D341Med (cell line): ENCODE results near the gene ADAMTS13.
A peak's percentile ranks its signal among the peaks of the same experiment; 100 is the strongest.

Experiments used
- DNase-seq: peaks from one replicate; pipeline ENCODE4 v3.0.0; 2012; ENCODE audit warnings: low spot score

ADAMTS13 gene

DNA sequence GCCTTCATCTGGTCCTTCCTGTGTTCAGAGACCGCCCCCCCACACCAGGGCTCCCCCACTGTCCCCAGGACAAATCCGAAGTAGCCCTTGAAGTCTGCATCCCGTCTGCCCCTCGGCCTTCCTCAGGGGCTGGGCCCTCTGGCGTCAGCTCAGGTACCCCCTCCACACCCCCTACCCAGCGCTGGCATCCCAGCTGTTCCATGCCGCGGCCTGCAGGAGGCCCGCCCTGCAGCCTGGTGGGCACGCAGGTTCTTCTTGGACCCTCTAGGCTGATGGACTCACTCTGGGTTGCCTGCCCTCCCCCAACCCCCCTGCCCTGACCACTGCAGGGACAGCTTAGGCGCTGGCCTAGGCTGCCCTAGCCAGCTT, 50.1 kb downstream of the ADAMTS13 start:
- DNase-seq, result no peak

DNA sequence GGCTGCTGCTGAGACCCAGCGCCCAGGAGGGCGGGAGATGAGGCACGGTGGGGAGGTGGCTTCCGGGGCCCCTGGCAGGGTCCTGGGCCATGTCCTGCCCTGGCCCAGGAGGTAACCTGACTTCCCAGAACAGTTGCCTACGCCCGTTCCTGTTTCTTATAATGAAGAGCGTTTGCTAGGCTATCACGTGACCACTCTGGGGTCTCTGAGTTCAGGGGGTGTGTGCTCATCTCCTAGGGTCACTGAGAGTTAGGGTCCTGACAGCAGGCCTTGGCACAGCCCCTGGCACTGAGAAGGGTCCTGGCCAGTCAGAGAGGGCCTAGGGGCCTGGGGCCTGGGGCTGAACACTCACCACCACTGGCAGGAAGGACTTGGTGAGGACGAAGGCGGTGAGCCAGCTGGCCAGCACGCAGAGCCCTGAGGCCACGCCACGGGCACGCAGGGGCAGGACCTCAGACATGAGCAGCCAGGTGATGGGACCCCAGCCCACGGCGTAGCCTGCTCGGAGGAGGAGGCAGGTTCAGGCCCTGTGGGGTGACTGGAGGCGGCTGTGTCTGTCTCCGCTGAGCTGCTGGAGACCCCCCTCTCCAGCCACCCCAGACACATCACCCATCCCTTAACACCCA, 50.7 kb downstream of the ADAMTS13 start:
- no peak for DNase-seq

DNA sequence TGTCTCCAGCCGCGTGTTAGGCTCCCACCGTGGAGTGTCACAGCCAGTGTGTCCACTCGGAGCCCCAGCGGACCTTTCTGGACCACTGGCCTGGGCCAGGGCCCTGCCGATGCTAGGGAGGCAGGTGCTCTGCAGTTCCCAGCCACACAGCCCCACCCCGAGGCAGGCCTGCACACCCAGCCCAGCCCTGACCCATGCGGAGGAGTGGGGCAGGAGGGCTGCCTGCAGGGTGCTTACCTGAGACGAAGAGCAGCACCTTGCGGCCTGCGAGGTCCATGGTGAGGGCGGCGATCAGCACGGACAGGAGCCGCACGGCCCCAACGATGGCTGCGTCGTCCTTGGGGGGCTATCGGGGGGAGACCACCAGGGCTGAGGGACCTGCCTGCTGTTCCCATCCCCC, 51.6 kb downstream of the ADAMTS13 start:
- no peak for DNase-seq

DNA sequence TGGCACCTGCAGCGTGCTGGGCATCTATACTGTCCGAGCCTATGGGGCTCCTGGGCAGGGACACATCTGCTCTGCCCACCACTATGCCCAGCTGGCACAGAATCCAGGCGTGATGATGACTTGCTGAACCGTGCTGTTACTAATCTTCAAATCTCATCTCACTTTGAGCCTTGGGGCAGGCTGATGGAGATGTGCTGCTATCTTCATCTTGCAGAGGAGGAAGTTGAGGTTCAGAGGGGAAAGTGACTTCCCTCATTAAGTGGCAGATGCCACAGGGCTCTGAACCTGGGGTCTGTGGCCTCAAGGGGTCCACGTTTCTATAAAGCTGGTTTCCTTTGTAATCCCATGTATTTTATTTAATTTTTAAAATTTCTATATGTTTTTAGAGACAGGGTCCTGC, 52.0 kb downstream of the ADAMTS13 start:
- DNase-seq, result no peak

DNA sequence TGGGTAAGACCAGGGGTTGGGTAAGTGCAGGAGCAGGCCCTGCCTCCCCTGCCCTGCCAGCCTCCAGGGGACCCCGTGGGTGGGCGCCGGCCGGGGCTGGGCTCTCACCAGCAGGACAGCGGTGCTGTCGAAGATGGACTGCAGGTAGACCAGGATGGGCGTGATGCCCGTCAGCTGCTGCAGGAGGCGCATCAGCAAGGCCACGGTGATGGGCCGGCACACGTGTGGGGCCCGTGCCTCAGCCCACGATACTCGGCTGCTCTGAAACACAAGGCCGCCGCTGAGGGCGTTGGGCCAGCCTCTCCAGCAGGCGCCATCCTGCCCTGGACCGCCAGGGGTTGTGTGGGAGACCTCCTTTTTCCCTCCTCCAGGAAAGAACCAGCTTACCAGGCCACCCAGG, 52.7 kb downstream of the ADAMTS13 start:
- no peak for DNase-seq

DNA sequence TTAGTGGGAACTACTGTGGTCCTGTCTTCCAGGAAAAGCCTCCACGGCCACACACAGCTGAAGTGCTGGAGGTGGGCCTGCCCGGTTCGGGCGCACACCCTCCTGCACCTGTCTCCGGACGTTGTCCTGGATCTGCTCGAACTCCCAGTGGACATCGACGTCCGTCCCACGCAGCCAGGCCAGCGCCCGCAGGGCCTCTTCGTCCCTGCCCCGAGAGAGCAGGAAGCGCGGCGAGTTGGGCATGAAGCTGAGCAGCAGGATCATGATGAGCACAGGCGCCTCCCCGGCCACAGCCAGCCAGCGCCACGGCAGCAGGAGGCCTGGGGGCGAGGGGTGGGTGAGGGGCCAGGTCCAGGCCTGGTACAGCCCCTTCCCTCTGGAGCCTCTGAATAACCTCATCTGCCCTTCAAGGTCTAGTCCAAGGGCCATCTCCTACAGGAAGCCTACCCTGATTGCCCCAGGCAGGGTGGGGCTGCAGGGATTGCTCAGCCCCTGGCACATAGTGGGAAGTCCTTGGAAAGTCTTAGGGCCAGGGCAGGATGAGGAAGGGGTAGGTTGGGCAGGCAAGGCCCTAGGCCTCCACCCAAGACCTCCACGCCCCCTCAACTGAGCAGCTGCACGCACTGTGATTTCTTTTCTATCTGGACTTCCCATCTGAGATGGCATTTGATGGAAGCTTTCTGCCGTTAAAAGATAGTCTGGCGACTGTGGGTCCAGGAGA, 53.3 kb downstream of the ADAMTS13 start:
- no peak for DNase-seq

DNA sequence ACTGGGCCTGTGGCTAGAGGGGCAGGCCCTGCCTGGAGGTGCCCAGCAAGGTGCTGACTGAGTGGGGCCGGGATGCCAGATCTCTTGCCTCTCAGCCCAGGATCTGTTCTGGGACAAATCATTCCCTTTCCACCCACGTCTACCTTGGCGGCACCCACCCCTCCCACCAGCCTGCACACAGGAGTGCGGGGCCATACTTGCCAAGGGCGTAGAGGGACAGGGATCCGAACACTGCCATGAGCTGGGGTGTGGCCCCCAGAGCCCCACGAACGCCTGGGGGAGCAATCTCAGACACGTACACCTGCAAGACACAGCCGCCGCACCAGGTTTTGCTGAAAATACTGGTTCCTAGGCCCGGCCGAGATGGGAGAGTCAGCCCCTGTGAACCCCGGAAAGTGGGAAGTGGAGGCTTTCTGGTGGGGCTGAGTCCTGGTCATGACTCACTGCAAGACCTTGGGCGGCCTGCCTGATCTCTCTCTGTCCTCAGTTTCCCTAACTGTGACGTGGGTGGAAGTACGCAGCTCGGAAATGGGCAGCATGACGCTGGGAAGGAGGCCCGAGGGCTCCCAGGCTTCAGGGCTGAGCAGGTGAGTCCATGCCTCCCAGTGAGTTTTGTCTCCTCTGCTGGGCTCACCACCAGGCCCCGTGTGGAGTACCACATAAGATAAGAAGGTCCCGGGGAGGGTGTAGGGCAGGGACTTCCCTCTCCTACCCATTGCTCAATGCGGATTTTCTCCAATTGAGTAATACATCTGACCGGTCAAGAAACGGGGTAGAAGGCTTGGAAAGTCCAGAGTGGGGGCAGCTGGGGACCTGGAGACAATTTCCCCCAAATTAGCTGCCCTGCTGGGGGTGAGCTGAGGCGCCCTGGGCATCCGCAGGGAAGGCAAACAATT, 54.1 kb downstream of the ADAMTS13 start:
- DNase-seq, result no peak

DNA sequence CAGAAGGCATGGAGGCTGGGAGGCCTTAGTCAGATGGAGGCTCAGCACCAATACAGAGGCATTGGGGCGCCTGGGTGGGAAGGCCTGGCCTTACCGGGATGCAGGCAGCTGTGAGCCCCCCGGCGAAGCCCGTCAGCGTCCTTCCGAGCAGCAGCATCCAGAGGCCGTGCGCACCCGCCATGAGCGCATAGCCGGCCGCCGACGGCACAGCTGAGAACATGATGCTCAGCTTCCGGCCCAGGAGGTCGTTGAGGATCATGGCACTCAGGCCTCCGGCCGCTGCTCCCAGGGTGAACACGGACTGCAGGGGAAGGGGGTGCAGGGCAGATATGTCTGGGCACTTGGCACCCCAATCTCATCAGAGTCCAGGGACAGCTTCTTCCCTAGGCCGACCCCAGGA, 54.8 kb downstream of the ADAMTS13 start:
- DNase-seq, result no peak

DNA sequence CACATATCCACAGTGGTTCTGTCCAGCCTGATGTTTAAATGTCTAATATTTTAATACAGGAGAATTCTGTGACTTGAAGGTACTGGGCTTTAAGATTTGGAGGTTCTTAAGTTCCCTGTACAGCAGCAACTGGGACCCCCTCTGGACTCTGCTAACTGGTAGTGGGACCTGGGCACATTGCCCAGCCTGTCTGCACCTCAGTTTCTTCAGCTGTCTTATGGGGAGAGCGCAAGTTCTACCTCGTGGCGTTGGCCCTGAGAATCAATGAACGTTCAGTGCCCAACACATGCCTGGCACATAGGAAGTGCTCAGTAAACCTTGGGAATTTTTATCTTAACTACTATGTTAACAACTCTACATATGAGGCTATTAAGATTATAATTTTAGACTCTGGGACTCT, 55.3 kb downstream of the ADAMTS13 start:
- DNase-seq, result no peak

DNA sequence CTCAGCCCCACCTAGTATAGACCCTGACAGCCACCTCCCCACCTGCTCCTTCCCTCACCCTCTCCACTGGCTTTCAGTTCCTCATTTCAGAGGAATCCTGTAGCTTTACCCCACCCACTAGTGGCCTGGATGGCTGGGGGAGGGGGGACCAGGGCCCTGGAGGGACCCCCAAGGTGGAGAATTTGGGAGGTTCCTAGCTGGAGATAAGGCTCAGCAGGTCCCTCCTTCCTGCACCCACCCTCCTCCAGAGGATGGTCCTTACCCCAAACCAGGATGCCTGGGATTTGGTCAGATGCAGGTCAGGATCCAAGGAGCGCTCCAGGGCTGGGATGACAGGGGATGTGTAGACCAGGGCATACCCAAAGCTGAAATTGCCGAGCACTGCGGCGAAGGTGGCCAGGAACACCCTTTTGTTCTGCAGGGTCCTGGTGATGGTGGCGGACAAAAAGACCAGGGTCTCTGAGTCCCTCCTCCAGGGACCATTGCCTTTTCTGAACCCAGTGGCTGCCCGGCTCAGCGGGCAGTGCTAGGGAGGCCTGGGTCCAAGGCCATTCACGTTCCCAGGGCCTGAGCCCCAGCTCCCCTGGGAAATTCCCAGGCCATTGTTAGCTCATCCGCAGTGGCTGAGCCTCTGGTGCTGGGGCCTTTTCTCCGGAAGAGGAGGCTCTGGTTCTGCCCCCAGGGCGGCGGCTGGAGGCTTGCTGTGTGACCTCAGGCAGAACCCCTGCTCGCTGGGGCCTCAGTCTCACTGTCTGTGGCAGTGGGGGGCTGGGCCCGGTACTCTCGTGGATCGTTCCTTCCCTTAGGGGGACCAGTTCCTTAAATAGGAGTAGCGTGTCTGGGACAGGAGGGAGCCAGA, 56.1 kb downstream of the ADAMTS13 start:
- no peak for DNase-seq

DNA sequence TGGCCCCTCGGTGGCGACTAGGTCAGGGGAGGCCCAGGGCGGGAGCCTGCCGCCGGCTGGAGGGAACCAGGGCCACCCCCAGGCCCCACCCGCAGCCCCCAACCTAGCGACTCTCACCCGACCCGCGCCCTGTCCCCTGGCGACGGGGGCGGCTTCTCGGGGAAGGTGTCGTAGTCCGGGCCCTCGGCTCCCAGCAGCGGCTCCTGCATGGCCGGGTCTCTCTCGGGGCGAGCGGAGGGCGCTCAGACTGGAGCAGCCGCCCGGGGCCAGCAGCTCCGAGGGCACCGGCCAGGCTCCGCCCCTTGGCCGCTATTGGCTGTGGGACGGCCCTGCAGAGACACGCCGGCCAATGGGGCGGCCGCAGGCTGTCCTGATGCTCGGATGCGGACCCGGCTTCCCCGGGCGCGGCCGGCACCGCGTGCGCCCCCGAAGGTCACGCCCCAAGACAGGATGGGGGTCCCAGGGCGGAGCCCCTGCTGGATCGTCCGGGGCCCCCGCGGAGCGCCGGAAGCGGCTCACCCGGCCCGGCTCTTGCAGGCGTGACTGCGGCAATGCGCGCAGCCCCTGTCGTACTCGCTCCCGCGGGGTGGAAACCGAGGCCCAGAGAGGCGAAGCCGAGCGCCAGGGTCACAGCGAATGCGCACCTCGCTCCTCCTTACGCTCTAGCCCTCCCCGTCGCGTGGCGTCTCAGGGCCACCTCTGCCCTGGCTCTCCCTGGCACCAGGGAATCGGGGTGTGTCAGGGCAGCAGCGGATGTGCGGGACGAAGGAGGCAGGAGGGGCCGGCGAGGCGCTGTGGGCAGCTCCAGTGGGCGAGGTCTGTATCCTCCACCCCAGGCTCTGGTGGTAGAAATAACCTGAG, 56.9 kb downstream of the ADAMTS13 start, which contains the start of gene SLC2A6:
Gene SLC2A6 (minus strand): TSS at position 249 of the 861 bp plus-strand sequence. CDS start 40 bp downstream, at position 209.
- DNase-seq, result peak; percentile 96

DNA sequence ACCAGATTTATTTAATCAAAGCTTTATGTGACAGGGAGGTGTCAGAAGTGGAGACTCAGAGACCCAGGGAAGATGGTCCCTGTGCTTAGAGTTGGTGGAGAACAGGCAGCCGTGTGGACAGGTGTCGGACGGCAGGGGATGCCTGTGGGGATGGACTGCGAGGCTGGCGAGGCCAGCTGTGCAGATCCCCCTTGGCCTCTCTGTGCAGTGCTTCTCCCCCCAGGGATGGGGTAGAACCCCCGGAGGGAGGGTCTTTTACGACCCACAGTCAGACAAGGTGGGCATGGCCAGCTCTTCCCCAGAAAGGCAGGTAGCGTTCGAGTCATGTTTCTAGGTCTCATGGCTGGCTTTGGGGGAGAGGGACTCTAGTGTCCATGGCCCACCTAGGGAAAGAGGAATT, 61.4 kb downstream of the ADAMTS13 start:
- DNase-seq, result no peak

DNA sequence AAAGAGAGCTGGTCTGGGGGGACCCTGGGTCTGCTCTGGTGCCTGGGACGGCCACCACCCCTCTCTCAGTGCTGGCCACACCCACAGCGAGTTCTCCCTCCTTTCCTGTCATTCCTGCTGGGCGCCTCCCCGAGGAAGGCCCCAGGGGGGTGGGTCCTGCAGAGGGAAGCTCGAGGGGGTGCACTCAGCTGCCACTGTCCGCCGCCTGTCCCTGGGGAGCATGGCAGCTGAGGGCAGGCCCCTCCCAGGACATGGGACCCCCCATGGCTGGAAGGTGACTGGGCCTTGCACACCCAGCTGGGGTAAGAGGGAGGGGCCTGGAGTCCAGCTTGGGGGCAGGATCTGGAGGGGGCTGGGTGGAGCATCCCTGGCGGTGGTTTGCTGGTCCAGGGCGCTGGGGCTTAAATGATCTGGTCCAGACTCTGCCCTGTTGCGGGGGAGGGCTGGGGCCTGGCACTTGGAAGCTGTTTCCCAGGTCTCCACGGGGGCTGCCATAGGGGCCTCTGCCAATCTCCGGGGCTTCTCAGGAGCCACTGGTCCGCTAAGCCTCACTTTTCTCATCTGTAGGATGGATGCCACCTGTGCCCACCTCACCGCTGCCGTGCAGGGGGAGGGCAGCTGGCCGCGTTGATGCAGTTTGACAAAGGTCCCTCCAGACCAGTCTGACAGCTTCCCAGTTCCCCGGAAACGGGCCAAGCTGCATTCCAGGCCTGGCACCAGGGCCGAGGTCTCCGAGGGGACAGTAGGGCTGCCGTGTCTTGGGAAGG, 62.7 kb downstream of the ADAMTS13 start:
- no peak for DNase-seq

DNA sequence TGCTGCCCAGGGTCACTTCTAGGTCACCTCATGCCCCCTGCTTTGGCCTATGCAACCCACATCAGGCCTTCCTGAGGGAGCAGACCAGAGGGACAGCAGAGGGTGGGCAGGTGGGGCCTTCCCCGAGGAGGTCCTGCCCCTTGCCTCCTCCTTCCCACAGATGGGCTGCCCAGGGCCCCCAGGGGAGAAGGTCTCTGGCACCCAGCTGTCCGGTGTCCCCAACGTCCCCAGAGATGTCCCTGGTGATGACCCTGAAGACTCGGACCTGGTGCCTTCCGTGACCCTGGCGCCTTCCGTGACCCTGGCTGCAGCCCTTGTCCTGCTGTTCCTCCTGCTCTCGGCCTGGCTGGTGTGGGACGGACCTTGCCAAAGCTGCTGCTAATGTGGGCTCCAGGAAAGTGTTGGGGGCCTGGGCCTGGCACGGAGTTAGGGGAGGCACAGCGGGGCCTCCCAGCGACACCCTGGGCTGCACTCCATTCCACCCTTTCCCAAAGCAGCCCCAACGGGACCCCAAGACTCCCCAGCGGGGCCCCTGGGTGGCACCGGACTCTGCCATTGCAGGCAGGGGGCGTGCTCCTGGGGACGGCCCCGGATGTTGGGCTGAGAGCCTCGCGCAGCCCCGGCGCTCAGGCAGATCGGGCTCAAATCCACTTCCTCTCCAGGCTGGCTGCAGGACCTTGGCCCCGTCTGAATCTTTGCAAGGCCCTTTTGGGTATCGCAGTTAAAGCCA, 63.5 kb downstream of the ADAMTS13 start:
- peak; percentile 55 for DNase-seq

DNA sequence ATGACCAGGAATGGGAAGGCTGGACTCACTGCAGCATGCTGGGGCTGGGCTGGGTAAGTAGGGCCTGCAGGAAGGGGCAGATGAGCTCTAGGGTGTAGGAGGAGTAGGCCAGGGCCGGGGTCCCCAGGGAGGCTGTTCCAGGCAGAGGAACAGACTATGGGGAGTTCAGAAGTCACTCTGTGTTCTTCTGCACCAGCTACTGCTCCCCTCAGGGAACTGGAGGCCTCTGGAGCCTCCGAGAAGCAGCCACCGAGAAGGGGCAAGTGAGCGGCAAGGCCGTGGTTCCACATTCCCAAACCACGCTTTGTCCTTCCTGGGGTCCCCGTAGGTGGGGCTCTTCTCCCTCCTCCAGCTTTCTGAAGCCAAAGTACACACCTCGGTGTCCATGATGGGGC, 65.2 kb downstream of the ADAMTS13 start:
- no peak for DNase-seq

DNA sequence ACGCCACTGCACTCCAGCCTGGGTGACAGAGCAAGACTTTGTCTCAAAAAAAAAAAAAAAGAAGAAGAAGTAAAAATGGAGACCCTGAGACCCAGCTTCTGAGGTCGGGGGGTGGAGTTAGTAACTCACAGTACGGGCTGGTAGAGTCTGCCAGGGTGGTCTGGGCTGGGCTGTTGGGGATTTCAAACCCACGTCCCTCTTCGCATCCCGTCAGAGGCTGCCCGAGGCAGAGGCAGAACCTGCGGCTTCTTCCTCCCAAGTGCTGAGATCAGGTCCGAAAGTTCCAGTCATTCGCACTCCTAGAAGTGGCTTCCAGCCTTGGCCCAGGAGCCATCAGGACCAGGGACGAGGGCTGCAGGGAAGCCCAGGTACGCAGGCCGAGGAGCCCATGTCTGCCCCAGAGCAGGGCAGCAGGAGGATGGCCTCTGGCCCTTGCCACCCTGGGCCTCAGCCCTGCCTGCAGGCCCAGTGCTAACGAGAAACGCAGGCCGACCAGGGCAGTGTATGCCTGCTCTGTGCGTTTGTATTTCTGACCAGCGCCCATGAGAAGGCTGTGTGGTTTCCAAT, 66.6 kb downstream of the ADAMTS13 start:
- no peak for DNase-seq

DNA sequence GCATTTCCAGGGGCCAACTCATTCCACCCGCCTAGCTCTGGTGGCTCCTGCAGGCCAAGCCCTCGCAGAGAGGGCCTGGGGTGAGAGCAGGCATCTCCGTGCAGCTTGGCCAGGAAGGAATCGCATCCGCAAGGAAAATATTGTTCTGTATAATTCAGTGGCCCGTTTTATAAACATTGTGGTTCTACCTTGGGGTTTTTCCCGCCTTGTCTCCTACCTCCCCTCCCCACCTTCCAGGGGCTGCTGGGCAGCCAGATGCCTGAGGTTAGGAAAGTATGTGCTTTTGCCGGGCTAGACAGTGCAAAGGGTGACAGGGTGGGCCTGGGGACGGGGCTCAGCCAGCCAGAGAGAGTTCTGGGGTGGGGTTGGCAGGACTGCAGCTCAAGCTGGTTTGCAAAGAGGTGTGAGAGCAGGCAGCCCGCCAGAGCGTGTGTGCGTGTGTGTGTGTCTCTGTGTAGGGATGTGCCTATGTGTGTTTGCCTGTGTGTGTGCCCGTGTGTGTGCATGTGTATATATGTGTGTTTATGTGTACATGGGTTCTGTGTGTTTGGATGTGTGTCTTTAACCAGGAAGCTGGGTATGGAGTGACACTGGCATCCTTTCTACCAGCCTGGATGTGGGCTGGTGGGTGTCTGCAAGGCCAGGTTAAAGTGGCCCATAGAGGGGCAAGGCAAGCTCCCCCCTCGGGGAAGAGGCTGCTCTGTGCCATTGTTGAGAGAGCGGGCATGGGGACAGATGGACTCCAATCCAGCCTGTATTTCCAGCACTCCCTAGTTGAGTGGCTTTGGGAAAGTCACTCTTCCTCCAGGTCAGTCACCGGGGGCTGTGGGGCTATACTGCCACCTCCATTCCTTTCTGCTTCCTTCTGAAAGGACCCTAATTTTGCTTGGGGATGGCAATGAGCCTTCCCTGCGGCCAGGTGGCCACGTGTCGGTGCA, 67.4 kb downstream of the ADAMTS13 start:
- DNase-seq, result no peak

DNA sequence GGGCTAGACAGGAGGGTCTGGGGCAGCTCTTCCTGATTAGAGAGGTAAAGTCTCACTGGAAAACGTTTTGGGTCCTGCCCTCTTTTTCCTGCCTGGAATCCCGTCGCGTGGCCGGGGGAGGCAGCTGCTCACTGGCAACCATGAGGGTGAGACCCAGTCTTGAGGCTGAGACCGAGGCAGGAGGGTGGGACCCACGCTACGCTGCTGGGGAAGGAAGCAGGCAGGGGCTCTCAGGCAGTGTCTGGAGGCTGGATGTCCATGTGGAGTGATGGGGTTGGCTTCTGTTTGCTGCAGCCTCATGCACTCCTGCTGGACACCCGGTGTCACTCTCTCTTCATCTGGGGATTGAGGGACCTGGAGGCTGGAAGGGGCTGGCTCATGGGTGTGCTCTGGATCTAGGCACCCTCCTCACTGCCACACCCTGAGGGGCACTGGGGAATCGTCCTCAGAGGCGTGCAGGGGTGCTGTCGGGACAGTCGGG, 68.1 kb downstream of the ADAMTS13 start:
- no peak for DNase-seq
